Esophagus muscularis mucosa (tissue), 4 donors: ENCODE results near the gene GMPR2.

Source experiments
- EP300 ChIP-seq: sonication (generic); formaldehyde crosslinking; IDR thresholded peaks from one replicate; pipeline ENCODE4 v1.6.1; 2017; ENCODE audit warnings: antibody characterized with exemption
- POLR2A ChIP-seq: fragments of 450-650 bp; IDR thresholded peaks from one replicate; pipeline ENCODE4 v1.6.1; 2017; ENCODE audit warnings: antibody characterized with exemption, moderate library complexity, mild to moderate bottlenecking, low read depth
- POLR2AphosphoS5 ChIP-seq, 2 donors: sonication (generic); formaldehyde crosslinking; IDR thresholded peaks; one replicate each; pipeline ENCODE4 v1.6.1; 2017; ENCODE audit warnings: antibody characterized with exemption in 2 of 2
- TF ChIP-seq, protein P1 (sequence below), 3 experiments: fragments of 200-600 bp in 2 of 3; fragments of 450-650 bp in 1 of 3; sonication (generic) in 2 of 3; IDR thresholded peaks; one replicate each; pipeline ENCODE4 v1.5.1; 2017 to 2019; ENCODE audit warnings: antibody characterized with exemption in 3 of 3, mild to moderate bottlenecking in 2 of 3, moderate library complexity in 1 of 3

DNA sequence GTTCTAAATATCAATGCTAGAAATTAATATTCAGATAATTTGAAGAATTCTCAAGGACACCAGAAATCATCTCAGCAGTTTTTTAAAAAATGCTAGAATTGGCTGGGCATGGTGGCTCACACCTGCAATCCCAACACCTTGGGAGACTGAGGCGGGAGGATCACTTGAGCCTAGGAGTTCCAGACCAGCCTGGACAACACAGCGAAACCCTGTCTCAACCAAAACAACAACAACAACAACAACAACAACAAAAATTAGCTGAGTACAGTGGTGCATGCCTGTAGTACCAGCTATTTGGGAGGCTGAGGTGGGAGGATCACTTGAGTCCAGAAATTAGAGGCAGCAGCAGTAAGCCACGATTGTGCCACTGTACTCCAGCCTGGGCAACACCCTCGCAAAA lies 13.6 kb upstream of the GMPR2 start:
- TF ChIP-seq, protein P1, sequence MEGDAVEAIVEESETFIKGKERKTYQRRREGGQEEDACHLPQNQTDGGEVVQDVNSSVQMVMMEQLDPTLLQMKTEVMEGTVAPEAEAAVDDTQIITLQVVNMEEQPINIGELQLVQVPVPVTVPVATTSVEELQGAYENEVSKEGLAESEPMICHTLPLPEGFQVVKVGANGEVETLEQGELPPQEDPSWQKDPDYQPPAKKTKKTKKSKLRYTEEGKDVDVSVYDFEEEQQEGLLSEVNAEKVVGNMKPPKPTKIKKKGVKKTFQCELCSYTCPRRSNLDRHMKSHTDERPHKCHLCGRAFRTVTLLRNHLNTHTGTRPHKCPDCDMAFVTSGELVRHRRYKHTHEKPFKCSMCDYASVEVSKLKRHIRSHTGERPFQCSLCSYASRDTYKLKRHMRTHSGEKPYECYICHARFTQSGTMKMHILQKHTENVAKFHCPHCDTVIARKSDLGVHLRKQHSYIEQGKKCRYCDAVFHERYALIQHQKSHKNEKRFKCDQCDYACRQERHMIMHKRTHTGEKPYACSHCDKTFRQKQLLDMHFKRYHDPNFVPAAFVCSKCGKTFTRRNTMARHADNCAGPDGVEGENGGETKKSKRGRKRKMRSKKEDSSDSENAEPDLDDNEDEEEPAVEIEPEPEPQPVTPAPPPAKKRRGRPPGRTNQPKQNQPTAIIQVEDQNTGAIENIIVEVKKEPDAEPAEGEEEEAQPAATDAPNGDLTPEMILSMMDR (IDR thresholded peaks at IDR 0.05) = no peak
- TF ChIP-seq POLR2A = no peak
- no peak for TF ChIP-seq POLR2AphosphoS5 (IDR thresholded peaks at IDR 0.05)
- no peak for TF ChIP-seq EP300
